CD14-positive monocyte (primary cell): ENCODE measurements around the gene SRSF2. TPM values are rescaled to one million over a fixed set of nuclear protein-coding genes. Genes with fewer than 3 reads are reported as not detected.
A peak's percentile ranks its signal among the peaks of the same experiment; 100 is the strongest.

Experiments
- DNase-seq, 3 donors: peaks; one replicate each; pipeline ENCODE4 v3.0.0-alpha.2; 2011 to 2022
- H2AFZ ChIP-seq: 2 replicates; pipeline ENCODE4 v1.6.0; 2012; ENCODE audit warnings: mild to moderate bottlenecking, low read depth, low read length, inconsistent platforms; ENCODE audit not compliant: insufficient read depth, poor library complexity, severe bottlenecking
- H3K27ac ChIP-seq, 2 donors: 1 replicate in 1 of 2; 2 replicates in 1 of 2; pipeline ENCODE4 v1.5.1; 2012 to 2013; ENCODE audit warnings: low read length in 2 of 2, control low read depth in 1 of 2, inconsistent platforms in 1 of 2, low read depth in 1 of 2, mild to moderate bottlenecking in 1 of 2
- H3K27me3 ChIP-seq, 2 donors: one replicate each; pipeline versions ENCODE4 v1.6.0 to v1.6.1; 2011 to 2013; ENCODE audit warnings: low read length in 2 of 2; ENCODE audit not compliant: control insufficient read depth in 2 of 2, insufficient read depth in 2 of 2
- H3K36me3 ChIP-seq, 2 donors: replicated peaks in 1 of 2; 1 replicate in 1 of 2; 2 replicates in 1 of 2; pipeline versions ENCODE4 v1.5.1 to v1.6.1; 2012 to 2013; ENCODE audit warnings: low read length in 2 of 2, control low read depth in 1 of 2, inconsistent platforms in 1 of 2, mild to moderate bottlenecking in 1 of 2; ENCODE audit not compliant: insufficient read depth in 2 of 2, control insufficient read depth in 1 of 2
- H3K4me1 ChIP-seq, 2 donors: 1 replicate in 1 of 2; 2 replicates in 1 of 2; pipeline versions ENCODE4 v1.5.1 to v1.6.1; 2012 to 2013; ENCODE audit warnings: low read length in 2 of 2, control low read depth in 1 of 2, inconsistent platforms in 1 of 2, mild to moderate bottlenecking in 1 of 2, moderate library complexity in 1 of 2; ENCODE audit not compliant: insufficient read depth in 2 of 2, control insufficient read depth in 1 of 2
- H3K4me2 ChIP-seq: replicated peaks from 2 replicates; pipeline ENCODE3; 2012; ENCODE audit warnings: low read length, moderate library complexity, mild to moderate bottlenecking; ENCODE audit not compliant: poor library complexity, severe bottlenecking; ENCODE audit errors: extremely low read depth
- H3K4me3 ChIP-seq, 3 experiments: fragments of 200-600 bp in 1 of 3; sonication (generic) in 1 of 3; replicated peaks in 1 of 3; 1 replicate in 2 of 3; 2 replicates in 1 of 3; pipeline ENCODE4 v1.5.1; 2011 to 2013; ENCODE audit warnings: low read length in 3 of 3, mild to moderate bottlenecking in 3 of 3, control low read depth in 2 of 3, low read depth in 2 of 3, inconsistent platforms in 1 of 3, moderate library complexity in 1 of 3
- H3K79me2 ChIP-seq: 2 replicates; pipeline ENCODE4 v1.6.0; 2012; ENCODE audit warnings: mild to moderate bottlenecking, control low read depth, inconsistent platforms, low read length, moderate library complexity; ENCODE audit not compliant: insufficient read depth
- H3K9ac ChIP-seq: 2 replicates; pipeline ENCODE4 v1.6.0; 2017; ENCODE audit warnings: low read length, mild to moderate bottlenecking; ENCODE audit not compliant: insufficient read depth, poor library complexity, severe bottlenecking
- H3K9me3 ChIP-seq, 2 donors: replicated peaks in 1 of 2; 1 replicate in 1 of 2; 2 replicates in 1 of 2; pipeline versions ENCODE4 v1.5.1 to v1.6.1; 2012 to 2013; ENCODE audit warnings: low read length in 2 of 2, control low read depth in 1 of 2; ENCODE audit not compliant: control insufficient read depth in 1 of 2, insufficient read depth in 1 of 2
- H4K20me1 ChIP-seq: 2 replicates; pipeline ENCODE4 v1.6.0; 2012; ENCODE audit warnings: mild to moderate bottlenecking, low read length, control low read depth, moderate library complexity; ENCODE audit not compliant: insufficient read depth
- H3K27ac Mint-ChIP-seq, 7 donors: one replicate each; pipeline ENCODE4 v1.8.0; 2020; ENCODE audit warnings: mild to moderate bottlenecking in 7 of 7, mixed read lengths in 7 of 7, moderate library complexity in 6 of 7, inconsistent platforms in 2 of 7
- H3K27me3 Mint-ChIP-seq, 3 donors: one replicate each; pipeline ENCODE4 v1.8.0; 2021 to 2022; ENCODE audit warnings: low read depth in 3 of 3, mild to moderate bottlenecking in 3 of 3, mixed read lengths in 3 of 3, moderate library complexity in 3 of 3, inconsistent platforms in 1 of 3
- H3K36me3 Mint-ChIP-seq, 2 donors: one replicate each; pipeline ENCODE4 v1.8.0; 2020; ENCODE audit warnings: mixed read lengths in 2 of 2, inconsistent platforms in 1 of 2, mild to moderate bottlenecking in 1 of 2
- H3K4me1 Mint-ChIP-seq: one replicate; pipeline ENCODE4 v1.8.0; 2020; ENCODE audit warnings: mild to moderate bottlenecking, mixed read lengths
- H3K4me3 Mint-ChIP-seq, 2 donors: one replicate each; pipeline ENCODE4 v1.8.0; 2020; ENCODE audit warnings: mild to moderate bottlenecking in 2 of 2, mixed read lengths in 2 of 2, moderate library complexity in 1 of 2
- H3K9me3 Mint-ChIP-seq, 7 donors: one replicate each; pipeline ENCODE4 v1.8.0; 2020 to 2022; ENCODE audit warnings: mixed read lengths in 7 of 7, mild to moderate bottlenecking in 6 of 7, moderate library complexity in 6 of 7, inconsistent platforms in 2 of 7
- CTCF ChIP-seq: fragments of 200-600 bp; IDR thresholded peaks from one replicate; pipeline ENCODE4 v1.8.0; 2022; ENCODE audit warnings: antibody characterized with exemption, mild to moderate bottlenecking
- WGBS: methylation state at CpG from one replicate; pipeline ENCODE4 v1.1.5; 2013; ENCODE audit warnings: missing lambda C conversion rate; ENCODE audit not compliant: insufficient coverage; 5-methylcytosine and 5-hydroxymethylcytosine counted together
- intact Hi-C, 2 donors: fragments of 100-400 bp; cut with micrococcal nuclease; formaldehyde crosslinking; loops; one replicate each; pipeline versions ENCODE4 v1.15.0 to v1.15.1; 2023
- polyA plus RNA-seq, 3 donors: library from polyadenylated mRNA; depleted of rRNA in 1 of 3; unstranded in 2 of 3; stranded (reverse) in 1 of 3; fragments of 300-500 nt in 2 of 3; fragments of >200 nt in 1 of 3; fragmentation: Illumina TruSeq in 2 of 3; gene quantifications; 1 replicate in 2 of 3; 2 replicates in 1 of 3; pipeline ENCODE4 v1.2.3, GENCODE V29; 2012 to 2021

SRSF2 gene
- polyA plus RNA-seq, 3 donors, result 124 to 386 (median 125) TPM

- peak overlapping the region in 1 of 3 experiments; percentile 45 for H3K4me3 ChIP-seq
- H3K4me3 Mint-ChIP-seq, result peak overlapping the region; percentile 61 to 78
- TF ChIP-seq CTCF, result peak; percentile 98
- H2AFZ ChIP-seq, result no peak overlapping the region
- peak overlapping the region; percentile 30 for H3K9ac ChIP-seq
- H4K20me1 ChIP-seq, result peaks cover 56% of the 10 kb centered on the region
- peak overlapping the region; percentile 88 to 90 for H3K27ac ChIP-seq
- peaks cover 0 to 4% (median 0%) of the 10 kb centered on the region in 7 donors for H3K9me3 Mint-ChIP-seq
- H3K4me2 ChIP-seq, result peak overlapping the region; percentile 40
- H3K36me3 ChIP-seq, result peaks cover 47 to 68% of the 10 kb centered on the region in 2 donors
- peaks cover 36% of the 10 kb centered on the region for H3K4me1 Mint-ChIP-seq
- H3K9me3 ChIP-seq, result no peaks in the 10 kb centered on the region
- peaks cover 40% of the 10 kb centered on the region in 2 donors for H3K4me1 ChIP-seq
- intact Hi-C loops, result loop anchor here in 1 of 2 donors (2.0 to 10.0 kb wide), 2 partner anchors 40 to 210 kb away; partner anchors contain the start of gene RHBDF2
- peak; percentile 50 to 73 (median 68) for DNase-seq
- peaks cover 10 to 17% (median 11%) of the 10 kb centered on the region in 3 donors for H3K27me3 Mint-ChIP-seq
- peaks cover 3% of the 10 kb centered on the region for H3K79me2 ChIP-seq
- peak overlapping the region; percentile 94 to 98 (median 96) for H3K27ac Mint-ChIP-seq
- peaks cover 8 to 9% of the 10 kb centered on the region in 2 donors for H3K27me3 ChIP-seq
- H3K36me3 Mint-ChIP-seq, result peaks cover 53 to 69% of the 10 kb centered on the region in 2 donors
- 0% methylated on average over 1 of the region's 4 CpGs for WGBS
Measured at GRCh38 chr17:76714822-76715495, 22.2 kb downstream of the SRSF2 start.

- no peaks in the 10 kb centered on the region for H3K9me3 ChIP-seq
- H3K4me1 ChIP-seq, result peaks cover 41 to 45% of the 10 kb centered on the region in 2 donors
- no peak overlapping the region for H3K4me3 Mint-ChIP-seq
- intact Hi-C loops, result loop anchor here in 1 of 2 donors (2.0 to 10.0 kb wide), 2 partner anchors 40 to 210 kb away; partner anchors contain the start of gene RHBDF2
- no peak overlapping the region for H3K4me3 ChIP-seq
- H2AFZ ChIP-seq, result no peak overlapping the region
- H3K36me3 Mint-ChIP-seq, result peaks cover 52 to 65% of the 10 kb centered on the region in 2 donors
- WGBS, result no CpG with 5 or more reads among the region's 5 CpGs
- H3K79me2 ChIP-seq, result peaks cover 3% of the 10 kb centered on the region
- H4K20me1 ChIP-seq, result peaks cover 55% of the 10 kb centered on the region
- no peak for DNase-seq
- H3K27ac ChIP-seq, result no peak overlapping the region
- peak overlapping the region in 5 of 7 donors; percentile 15 to 77 (median 56) for H3K27ac Mint-ChIP-seq
- H3K4me2 ChIP-seq, result no peak overlapping the region
- no peak for TF ChIP-seq CTCF
- peaks cover 8 to 16% of the 10 kb centered on the region in 2 donors for H3K27me3 ChIP-seq
- H3K36me3 ChIP-seq, result peaks cover 41 to 62% of the 10 kb centered on the region in 2 donors
- H3K9me3 Mint-ChIP-seq, result peaks cover 0 to 8% (median 2%) of the 10 kb centered on the region in 7 donors
- peaks cover 16 to 23% (median 17%) of the 10 kb centered on the region in 3 donors for H3K27me3 Mint-ChIP-seq
- no peak overlapping the region for H3K9ac ChIP-seq
- peaks cover 41% of the 10 kb centered on the region for H3K4me1 Mint-ChIP-seq
Measured at GRCh38 chr17:76714336-76714735, 22.8 kb downstream of the SRSF2 start.
